A549 (cell line): ENCODE measurements around the gene SUSD5. TPM values are rescaled to one million over a fixed set of nuclear protein-coding genes. Genes with fewer than 3 reads are reported as not detected.
A peak's percentile ranks its signal among the peaks of the same experiment; 100 is the strongest.
"Not testable (repeated sequence)": the region's sequence is repeated elsewhere in the genome, so short reads cannot be mapped to it uniquely, and the experiment has no call there.

Experiments used
- ATAC-seq, 2 experiments: fragments of 200-7000 bp in 1 of 2; fragments of >200 bp in 1 of 2; cut with Nextera tagmentation in 1 of 2; cut with Tn5 transposase in 1 of 2; 3 replicates each; pipeline versions ENCODE4 v1.8.0 to v1.9.1; 2018 to 2020; ENCODE audit warnings: mild to moderate bottlenecking in 1 of 2, moderate library complexity in 1 of 2
- CTCF ChIA-PET: fragments of 300-600 bp; sonication (Branson Sonifier 250); formaldehyde crosslinking; extraction: SDS; loops from one replicate; lab custom pipeline; 2021; ENCODE audit warnings: antibody characterized with exemption, inconsistent platforms; lab: Yijun Ruan, JAX
- POLR2A ChIA-PET: fragments of 350-600 bp; formaldehyde crosslinking; extraction: SDS; loops from one replicate; lab custom pipeline; 2021; ENCODE audit warnings: antibody characterized with exemption, inconsistent platforms; lab: Yijun Ruan, JAX
- DNase-seq, 2 experiments: peaks; one replicate each; pipeline versions ENCODE4 v3.0.0 to v3.0.0-alpha.2; 2011 to 2016; ENCODE audit warnings: low read depth in 1 of 2, low spot score in 1 of 2
- FAIRE-seq: peaks from 2 replicates; lab custom pipeline; 2011; peaks lifted over from hg19 to GRCh38; lab: Jason Lieb, UNC
- H3K27ac ChIP-seq, 2 experiments: fragments of >200 bp; sonication (Bioruptor Twin); formaldehyde crosslinking; 3 replicates each; pipeline ENCODE4 v1.5.1; 2016 to 2017
- H3K4me1 ChIP-seq: fragments of >200 bp; sonication (Bioruptor Twin); formaldehyde crosslinking; 3 replicates; pipeline ENCODE4 v1.6.1; 2016
- H3K4me2 ChIP-seq: fragments of >200 bp; sonication (Bioruptor Twin); formaldehyde crosslinking; 3 replicates; pipeline ENCODE4 v1.6.1; 2016
- H3K4me3 ChIP-seq: fragments of >200 bp; sonication (Bioruptor Twin); formaldehyde crosslinking; 3 replicates; pipeline ENCODE4 v1.5.1; 2016
- H3K9me3 ChIP-seq: fragments of >200 bp; sonication (Bioruptor Twin); formaldehyde crosslinking; 3 replicates; pipeline ENCODE4 v1.6.1; 2016
- CEBPB ChIP-seq, 2 experiments: fragments of >200 bp in 1 of 2; sonication (Bioruptor Twin) in 1 of 2; formaldehyde crosslinking in 1 of 2; IDR thresholded peaks; 2 replicates each; pipeline ENCODE4 v1.6.1; 2012 to 2016
- CHD2 ChIP-seq: fragments of 150-350 bp; IDR thresholded peaks from 2 replicates; pipeline ENCODE4 v1.6.1; 2014; ENCODE audit warnings: low read length; ENCODE audit not compliant: partially characterized antibody
- CHD4 ChIP-seq: fragments of 200-600 bp; sonication (generic); IDR thresholded peaks from 2 replicates; pipeline ENCODE4 v1.6.1; 2016; ENCODE audit warnings: antibody characterized with exemption, mild to moderate bottlenecking, borderline replicate concordance
- EHF ChIP-seq: fragments of 250-450 bp; sonication (Bioruptor Pico); IDR thresholded peaks from 2 replicates; pipeline ENCODE4 v1.5.0; 2020; ENCODE audit warnings: mild to moderate bottlenecking
- GATA3 ChIP-seq: IDR thresholded peaks from 2 replicates; pipeline ENCODE4 v1.6.1; 2012; ENCODE audit warnings: borderline replicate concordance
- HDAC2 ChIP-seq: fragments of 200-600 bp; sonication (generic); IDR thresholded peaks from 2 replicates; pipeline ENCODE4 v1.6.1; 2016
- HEYL ChIP-seq: fragments of 250-450 bp; sonication (Bioruptor Pico); IDR thresholded peaks from 2 replicates; pipeline ENCODE4 v1.8.0; 2021; ENCODE audit warnings: mild to moderate bottlenecking, moderate library complexity
- HOXA7 ChIP-seq: fragments of 250-450 bp; sonication (Bioruptor Pico); IDR thresholded peaks from 2 replicates; pipeline ENCODE4 v1.5.0; 2020; ENCODE audit warnings: mild to moderate bottlenecking, moderate library complexity
- HOXB13 ChIP-seq: fragments of 250-450 bp; sonication (Bioruptor Pico); IDR thresholded peaks from 2 replicates; pipeline ENCODE4 v1.5.0; 2020; ENCODE audit warnings: low read depth, mild to moderate bottlenecking, moderate library complexity
- HOXB5 ChIP-seq: fragments of 250-450 bp; sonication (Bioruptor Pico); IDR thresholded peaks from 2 replicates; pipeline ENCODE4 v1.5.0; 2020; ENCODE audit warnings: mild to moderate bottlenecking, moderate library complexity
- RAD21 ChIP-seq, 2 experiments: fragments of >200 bp in 1 of 2; sonication (Bioruptor Twin) in 1 of 2; formaldehyde crosslinking in 1 of 2; IDR thresholded peaks in 1 of 2; conservative IDR thresholded peaks in 1 of 2; 2 replicates in 1 of 2; 3 replicates in 1 of 2; pipeline ENCODE4 v1.6.1; 2012 to 2018; ENCODE audit warnings: inconsistent platforms in 1 of 2
- SMC3 ChIP-seq: fragments of >200 bp; sonication (Bioruptor Twin); formaldehyde crosslinking; IDR thresholded peaks from 3 replicates; pipeline ENCODE4 v1.6.1; 2018; ENCODE audit warnings: inconsistent platforms
- SREBF2 ChIP-seq: fragments of 450-650 bp; IDR thresholded peaks from 2 replicates; pipeline ENCODE4 v1.6.1; 2014; ENCODE audit warnings: mild to moderate bottlenecking, moderate library complexity
- TFCP2L1 ChIP-seq: fragments of 250-450 bp; sonication (Bioruptor Pico); IDR thresholded peaks from 2 replicates; pipeline ENCODE4 v1.5.0; 2021; ENCODE audit warnings: mild to moderate bottlenecking
- USF2 ChIP-seq: fragments of 450-650 bp; IDR thresholded peaks from 2 replicates; pipeline ENCODE4 v1.6.1; 2014; ENCODE audit warnings: antibody characterized with exemption
- WGBS: methylation state at CpG from one replicate; pipeline ENCODE4 v1.1.6; 2017; ENCODE audit errors: missing lambda C conversion rate; 5-methylcytosine and 5-hydroxymethylcytosine counted together
- polyA plus RNA-seq, 4 experiments: library from polyadenylated mRNA; depleted of rRNA in 3 of 4; stranded (reverse); fragments of >200 nt; fragmentation: RNase III in 1 of 4; extraction: RNeasy Plus Mini Kit Qiagen cat#74134 plus additional on column Dnase treatment in 1 of 4; gene quantifications; 2 replicates in 3 of 4; 3 replicates in 1 of 4; pipeline ENCODE4 v1.2.3, GENCODE V29; 2011 to 2017
- TF ChIP-seq, protein P1 (sequence below): fragments of >200 bp; sonication (Bioruptor Twin); formaldehyde crosslinking; IDR thresholded peaks from 3 replicates; pipeline ENCODE4 v1.5.1; 2016

Gene SUSD5
- polyA plus RNA-seq, 2 of the 4 experiments (the other 2 are of a cell fraction) = 0.63 to 1.7 TPM

DNA sequence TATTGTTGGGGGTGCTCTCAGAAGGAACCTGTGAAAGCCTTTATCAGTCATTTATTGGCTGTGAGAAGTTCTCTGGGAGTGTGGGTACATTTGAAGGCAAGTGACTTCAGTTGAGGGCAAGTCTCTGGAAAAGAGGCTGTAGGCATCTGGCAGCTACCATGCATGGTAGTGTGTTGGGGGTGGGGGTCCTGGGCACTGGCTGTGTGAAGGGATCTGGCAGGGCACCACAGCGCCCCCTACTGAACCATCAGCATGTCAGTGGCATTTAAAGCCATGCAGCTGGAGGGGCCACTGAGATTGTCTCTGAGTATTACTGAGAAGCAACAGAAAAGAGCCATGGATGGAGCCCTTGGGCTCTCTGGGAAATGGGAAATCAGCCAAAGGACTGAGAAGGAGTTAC lies 74.2 kb downstream of the SUSD5 start:
- POLR2A ChIA-PET = no interaction called here
- Histone ChIP-seq H3K4me3 (no peak overlapping the region), H3K4me2 (no peak overlapping the region), H3K27ac (no peak overlapping the region), H3K4me1 (no peaks in the 10 kb centered on the region), H3K9me3 (no peaks in the 10 kb centered on the region)
- no peak for FAIRE-seq
- CTCF ChIA-PET = interaction anchor here (0.6 to 4.8 kb wide), 6 partner anchors 13 to 134 kb away, joined by 3 to 35 read pairs (median 3); no protein-coding TSS in a partner anchor
- ATAC-seq = peak; percentile 15 to 69; a peak in 3 of 6 replicates
- 22% methylated on average over 1 of the region's 1 CpG for WGBS
- peak; percentile 27 to 49 for DNase-seq
- TF ChIP-seq CEBPB (IDR thresholded peaks at IDR 0.05) (no peak), EHF (CRISPR knock-in tag) (no peak), SMC3 (0 out of 3 replicates have a peak, but pooled peaks have one; percentile 8), RAD21 (conservative IDR thresholded peaks at IDR 0.05 in 1 of 2, IDR thresholded peaks at IDR 0.05 in 1 of 2) (peak in 1 of 2 experiments; percentile 22; a peak in 1 of 5 replicates)
- TF ChIP-seq, protein P1, sequence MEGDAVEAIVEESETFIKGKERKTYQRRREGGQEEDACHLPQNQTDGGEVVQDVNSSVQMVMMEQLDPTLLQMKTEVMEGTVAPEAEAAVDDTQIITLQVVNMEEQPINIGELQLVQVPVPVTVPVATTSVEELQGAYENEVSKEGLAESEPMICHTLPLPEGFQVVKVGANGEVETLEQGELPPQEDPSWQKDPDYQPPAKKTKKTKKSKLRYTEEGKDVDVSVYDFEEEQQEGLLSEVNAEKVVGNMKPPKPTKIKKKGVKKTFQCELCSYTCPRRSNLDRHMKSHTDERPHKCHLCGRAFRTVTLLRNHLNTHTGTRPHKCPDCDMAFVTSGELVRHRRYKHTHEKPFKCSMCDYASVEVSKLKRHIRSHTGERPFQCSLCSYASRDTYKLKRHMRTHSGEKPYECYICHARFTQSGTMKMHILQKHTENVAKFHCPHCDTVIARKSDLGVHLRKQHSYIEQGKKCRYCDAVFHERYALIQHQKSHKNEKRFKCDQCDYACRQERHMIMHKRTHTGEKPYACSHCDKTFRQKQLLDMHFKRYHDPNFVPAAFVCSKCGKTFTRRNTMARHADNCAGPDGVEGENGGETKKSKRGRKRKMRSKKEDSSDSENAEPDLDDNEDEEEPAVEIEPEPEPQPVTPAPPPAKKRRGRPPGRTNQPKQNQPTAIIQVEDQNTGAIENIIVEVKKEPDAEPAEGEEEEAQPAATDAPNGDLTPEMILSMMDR = peak; percentile 52

DNA sequence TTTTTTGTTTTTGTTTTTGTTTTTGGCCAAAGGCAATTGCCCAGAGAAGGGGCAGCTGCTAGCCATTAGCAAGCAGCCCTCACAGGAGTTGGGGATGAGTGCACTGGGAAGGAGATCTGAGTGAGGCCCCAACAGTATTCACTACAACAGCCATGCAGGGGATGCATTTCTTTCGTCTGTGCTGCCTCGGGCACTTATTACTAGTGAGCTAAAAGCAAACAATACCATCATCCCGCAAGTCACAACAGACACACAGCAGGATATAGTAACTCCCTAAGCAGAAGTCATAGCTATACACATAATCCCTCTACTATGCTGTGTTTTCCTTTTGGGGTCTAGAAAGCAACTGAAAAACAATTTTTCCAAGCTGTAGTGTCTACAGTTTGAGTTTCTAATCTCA lies 77.6 kb downstream of the SUSD5 start:
- CTCF ChIA-PET = interaction anchor here (0.7 to 4.8 kb wide), 6 partner anchors 9 to 231 kb away, joined by 3 to 35 read pairs (median 4); no protein-coding TSS in a partner anchor
- no peak overlapping the region for H3K27ac ChIP-seq
- H3K4me1 ChIP-seq = no peaks in the 10 kb centered on the region
- 74% methylated on average over 3 of the region's 3 CpGs for WGBS
- ATAC-seq = no peak
- H3K9me3 ChIP-seq = no peaks in the 10 kb centered on the region
- H3K4me2 ChIP-seq = no peak overlapping the region
- FAIRE-seq = no peak
- DNase-seq = no peak
- POLR2A ChIA-PET = no interaction called here
- TF ChIP-seq SREBF2 (no peak), USF2 (no peak), CHD2 (no peak), GATA3 (no peak), HOXB13 (CRISPR knock-in tag) (no peak), HOXA7 (CRISPR knock-in tag) (no peak)
- no peak overlapping the region for H3K4me3 ChIP-seq

DNA sequence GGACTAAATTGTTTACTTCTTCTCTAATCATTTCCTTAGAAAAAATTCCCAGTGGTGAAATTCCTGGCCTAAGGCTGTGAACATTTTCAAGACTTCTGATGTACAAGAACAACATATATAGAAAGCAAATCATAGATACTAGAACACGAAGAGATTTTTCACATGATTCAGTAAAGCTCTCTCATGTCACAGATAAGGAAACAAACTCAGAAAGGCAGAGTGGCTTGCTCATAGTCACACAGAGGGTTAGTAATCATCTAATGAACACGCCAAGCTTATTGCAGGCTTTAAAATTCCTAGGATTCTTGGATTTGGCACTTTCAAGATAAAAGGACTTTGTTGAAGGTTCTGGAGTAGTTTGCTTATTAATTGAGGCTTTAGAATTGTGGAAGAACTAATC lies 78.6 kb downstream of the SUSD5 start:
- TF ChIP-seq EHF (CRISPR knock-in tag) = no peak
- no peaks in the 10 kb centered on the region for H3K9me3 ChIP-seq
- DNase-seq (no peak), FAIRE-seq (no peak), ATAC-seq (no peak)
- no peaks in the 10 kb centered on the region for H3K4me1 ChIP-seq
- H3K4me2 ChIP-seq = no peak overlapping the region
- no peak overlapping the region for H3K27ac ChIP-seq
- no peak overlapping the region for H3K4me3 ChIP-seq
- WGBS = 74% methylated on average over 2 of the region's 2 CpGs
- POLR2A ChIA-PET = no interaction called here
- CTCF ChIA-PET = interaction anchor here (0.9 to 4.8 kb wide), 3 partner anchors 8 to 232 kb away, joined by 3 to 35 read pairs (median 17); no protein-coding TSS in a partner anchor

- H3K27ac ChIP-seq, H3K9me3 ChIP-seq, CTCF ChIA-PET, FAIRE-seq, POLR2A ChIA-PET, DNase-seq, H3K4me2 ChIP-seq, H3K4me3 ChIP-seq, H3K4me1 ChIP-seq, ATAC-seq: not testable (repeated sequence)
- WGBS = 90% methylated on average over 8 of the region's 8 CpGs
These were observed 79.5 kb downstream of the SUSD5 start for GRCh38 chr3:33139006-33139623.

- DNase-seq (no peak), FAIRE-seq (no peak)
- Histone ChIP-seq H3K4me1 (no peaks in the 10 kb centered on the region), H3K9me3 (no peaks in the 10 kb centered on the region)
- TF ChIP-seq RAD21 (conservative IDR thresholded peaks at IDR 0.05 in 1 of 2, IDR thresholded peaks at IDR 0.05 in 1 of 2) (no peak), CHD4 (no peak), HDAC2 (no peak), HOXB13 (CRISPR knock-in tag) (no peak), TFCP2L1 (CRISPR knock-in tag) (no peak), HEYL (CRISPR knock-in tag) (no peak), HOXB5 (CRISPR knock-in tag) (no peak)
- TF ChIP-seq, all 56 proteins: peak for 0
- WGBS = 89% methylated on average over 1 of the region's 1 CpG
- CTCF ChIA-PET = interaction anchor here (1.5 kb wide), 1 partner anchor 235 kb away, joined by 4 read pairs; no protein-coding TSS in a partner anchor
- Histone ChIP-seq H3K4me2 (no peak overlapping the region), H3K4me3 (no peak overlapping the region), H3K27ac (no peak overlapping the region)
- POLR2A ChIA-PET = no interaction called here
- no peak for ATAC-seq
These were observed 80.9 kb downstream of the SUSD5 start for GRCh38 chr3:33137691-33138090.
